Hepatocyte (in vitro differentiated cells): ENCODE data around the gene TAF6. TPM values are rescaled to one million over a fixed set of nuclear protein-coding genes. Genes with fewer than 3 reads are reported as not detected.

Experiments used
- DNase-seq: peaks from one replicate; pipeline ENCODE4 v3.0.0-alpha.2; 2016; ENCODE audit warnings: low spot score
- H2AFZ ChIP-seq: fragments of 200-600 bp; sonication (generic); 2 replicates; pipeline ENCODE4 v1.6.0; 2016; ENCODE audit warnings: antibody characterized with exemption, mild to moderate bottlenecking
- H3K27ac ChIP-seq: fragments of 200-600 bp; sonication (generic); 2 replicates; pipeline ENCODE4 v1.5.1; 2016; ENCODE audit warnings: mild to moderate bottlenecking
- H3K27me3 ChIP-seq: fragments of 200-600 bp; sonication (generic); 2 replicates; pipeline ENCODE4 v1.6.1; 2016
- H3K36me3 ChIP-seq: fragments of 200-600 bp; sonication (generic); replicated peaks from 2 replicates; pipeline ENCODE4 v1.5.1; 2016; ENCODE audit warnings: low read depth; ENCODE audit not compliant: insufficient read depth
- H3K4me1 ChIP-seq: fragments of 200-600 bp; sonication (generic); 2 replicates; pipeline ENCODE4 v1.5.1; 2016; ENCODE audit warnings: mild to moderate bottlenecking, moderate library complexity; ENCODE audit not compliant: insufficient read depth
- H3K4me2 ChIP-seq: fragments of 200-600 bp; sonication (generic); 2 replicates; pipeline ENCODE4 v1.6.0; 2016
- H3K4me3 ChIP-seq: fragments of 200-600 bp; sonication (generic); 2 replicates; pipeline ENCODE4 v1.5.1; 2016; ENCODE audit warnings: mild to moderate bottlenecking
- H3K79me2 ChIP-seq: fragments of 200-600 bp; sonication (generic); 2 replicates; pipeline ENCODE4 v1.6.0; 2017; ENCODE audit warnings: mild to moderate bottlenecking
- H3K9me2 ChIP-seq: fragments of 200-600 bp; sonication (generic); replicated peaks from 2 replicates; pipeline ENCODE4 v1.6.0; 2017; ENCODE audit warnings: mild to moderate bottlenecking; ENCODE audit not compliant: insufficient read depth
- H3K9me3 ChIP-seq: fragments of 200-600 bp; sonication (generic); 2 replicates; pipeline ENCODE4 v1.5.1; 2016; ENCODE audit warnings: low read depth, mild to moderate bottlenecking
- H4K20me1 ChIP-seq: fragments of 200-600 bp; sonication (generic); 2 replicates; pipeline ENCODE4 v1.6.0; 2016; ENCODE audit warnings: mild to moderate bottlenecking; ENCODE audit not compliant: insufficient read depth, poor library complexity, severe bottlenecking
- CTCF ChIP-seq: fragments of 200-600 bp; sonication (generic); IDR thresholded peaks from 2 replicates; pipeline ENCODE4 v1.5.1; 2016; ENCODE audit warnings: antibody characterized with exemption, mild to moderate bottlenecking; ENCODE audit not compliant: poor library complexity
- EZH2 ChIP-seq: fragments of 200-600 bp; sonication (generic); IDR thresholded peaks from 2 replicates; pipeline ENCODE4 v1.6.1; 2016; ENCODE audit warnings: antibody characterized with exemption, mild to moderate bottlenecking, borderline replicate concordance
- EZH2phosphoT487 ChIP-seq: fragments of 200-600 bp; sonication (generic); IDR thresholded peaks from one replicate; pipeline ENCODE4 v1.6.1; 2018; ENCODE audit warnings: antibody characterized with exemption, mild to moderate bottlenecking, low read depth, moderate library complexity; ENCODE audit not compliant: unreplicated experiment, severe bottlenecking
- WGBS: methylation state at CpG from one replicate; pipeline ENCODE4 v1.1.6; 2016; ENCODE audit warnings: low lambda C conversion rate; ENCODE audit errors: missing lambda C conversion rate; 5-methylcytosine and 5-hydroxymethylcytosine counted together
- polyA plus RNA-seq: library from polyadenylated mRNA; unstranded; fragments of >200 nt; fragmentation: Nextera tagmentation; extraction: Ambion mirVana; gene quantifications from 2 replicates; pipeline ENCODE4 v1.2.1, GENCODE V29; 2016
- total RNA-seq: library from RNA; depleted of rRNA; stranded (reverse); fragments of >200 nt; gene quantifications from 2 replicates; pipeline ENCODE4 v1.2.3, GENCODE V29; 2014

Gene TAF6
- total and polyA plus RNA-seq, 2 experiments from 2014 or later, result 29.2 to 44.2 TPM

GRCh38 chr7:100122568-100122967, 3.4 kb upstream of the TAF6 start:
- 100% methylated on average over 1 of the region's 1 CpG for WGBS
- Histone ChIP-seq H3K27me3 (no peaks in the 10 kb centered on the region), H3K79me2 (peaks cover 22% of the 10 kb centered on the region), H3K4me2 (no peak overlapping the region), H3K27ac (no peak overlapping the region), H3K36me3 (no peaks in the 10 kb centered on the region), H4K20me1 (no peaks in the 10 kb centered on the region), H2AFZ (no peak overlapping the region), H3K4me3 (no peak overlapping the region), H3K9me3 (no peaks in the 10 kb centered on the region), H3K4me1 (peaks cover 18% of the 10 kb centered on the region), H3K9me2 (no peaks in the 10 kb centered on the region)
- DNase-seq, result no peak
- TF ChIP-seq EZH2, result no peak
- TF ChIP-seq CTCF, result no peak
- TF ChIP-seq EZH2phosphoT487, result no peak

- Histone ChIP-seq H2AFZ (no peak overlapping the region), H3K79me2 (peaks cover 25% of the 10 kb centered on the region), H3K27ac (no peak overlapping the region), H3K27me3 (no peaks in the 10 kb centered on the region), H3K9me3 (no peaks in the 10 kb centered on the region), H3K4me3 (no peak overlapping the region), H3K9me2 (no peaks in the 10 kb centered on the region), H3K4me1 (peaks cover 18% of the 10 kb centered on the region), H3K36me3 (no peaks in the 10 kb centered on the region), H3K4me2 (no peak overlapping the region), H4K20me1 (no peaks in the 10 kb centered on the region)
- TF ChIP-seq CTCF (no peak), EZH2phosphoT487 (no peak), EZH2 (no peak)
- DNase-seq, result no peak
- WGBS, result 79% methylated on average over 13 of the region's 13 CpGs
Measured at GRCh38 chr7:100122067-100122466, 2.9 kb upstream of the TAF6 start.

GRCh38 chr7:100120733-100121036, 1.5 kb upstream of the TAF6 start:
- no peak for DNase-seq
- 33% methylated on average over 1 of the region's 1 CpG for WGBS
- no peak for TF ChIP-seq EZH2phosphoT487
- no peak for TF ChIP-seq EZH2
- TF ChIP-seq CTCF, result no peak
- H3K4me3 ChIP-seq, result peak overlapping the region; percentile 51
- no peaks in the 10 kb centered on the region for H3K9me3 ChIP-seq
- H4K20me1 ChIP-seq, result no peaks in the 10 kb centered on the region
- no peaks in the 10 kb centered on the region for H3K9me2 ChIP-seq
- H3K27ac ChIP-seq, result peak overlapping the region; percentile 90
- H3K4me2 ChIP-seq, result peak overlapping the region; percentile 72
- H3K4me1 ChIP-seq, result peaks cover 18% of the 10 kb centered on the region
- H3K36me3 ChIP-seq, result no peaks in the 10 kb centered on the region
- peak overlapping the region; percentile 47 for H2AFZ ChIP-seq
- H3K27me3 ChIP-seq, result no peaks in the 10 kb centered on the region
- H3K79me2 ChIP-seq, result peaks cover 25% of the 10 kb centered on the region
